HG03159 (cell line): Measurements from ENCODE around the gene GALM.
"Not testable (repeated sequence)": the region's sequence is repeated elsewhere in the genome, so short reads cannot be mapped to it uniquely, and the experiment has no call there.

Source experiments
- ATAC-seq: cut with Tn5 transposase; IDR thresholded peaks from one replicate; pipeline ENCODE4 v1.9.1; 2021; ENCODE audit warnings: mild to moderate bottlenecking, moderate library complexity; ENCODE audit not compliant: unreplicated experiment

Gene GALM

DNA sequence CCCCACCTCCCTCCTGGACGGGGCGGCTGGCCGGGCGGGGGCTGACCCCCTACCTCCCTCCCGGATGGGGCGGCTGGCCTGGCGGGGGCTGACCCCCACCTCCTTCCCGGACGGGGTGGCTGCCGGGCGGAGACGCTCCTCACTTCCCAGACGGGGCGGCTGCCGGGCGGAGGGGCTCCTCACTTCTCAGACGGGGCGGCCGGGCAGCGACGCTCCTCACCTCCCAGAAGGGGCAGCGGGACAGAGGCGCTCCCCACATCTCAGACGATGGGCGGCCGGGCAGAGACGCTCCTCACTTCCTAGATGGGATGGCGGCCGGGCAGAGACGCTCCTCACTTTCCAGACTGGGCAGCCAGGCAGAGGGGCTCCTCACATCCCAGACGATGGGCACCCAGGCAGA, 90.0 kb downstream of the GALM start:
- not testable (repeated sequence) for ATAC-seq

DNA sequence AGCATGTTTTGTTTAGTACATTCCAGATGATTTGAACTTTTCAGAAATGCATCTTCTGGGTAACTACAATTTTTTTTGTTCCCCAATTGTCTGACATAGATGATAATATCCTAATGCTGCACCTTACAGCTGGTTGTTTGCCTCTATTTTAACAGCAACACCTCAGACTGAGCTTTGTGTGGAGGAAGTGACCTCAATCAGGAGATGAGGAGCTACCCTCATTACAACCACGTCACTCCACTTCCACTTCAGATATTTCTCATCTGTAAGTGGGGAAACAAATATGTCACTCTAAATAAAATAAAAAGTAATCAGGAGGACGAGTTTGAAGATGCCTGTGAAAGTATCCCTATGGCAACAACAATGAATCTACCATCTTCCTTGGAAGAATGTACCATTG, 97.3 kb downstream of the GALM start:
- ATAC-seq: no peak

- ATAC-seq: no peak
These were observed 97.8 kb downstream of the GALM start for GRCh38 chr2:38763728-38764127.

DNA sequence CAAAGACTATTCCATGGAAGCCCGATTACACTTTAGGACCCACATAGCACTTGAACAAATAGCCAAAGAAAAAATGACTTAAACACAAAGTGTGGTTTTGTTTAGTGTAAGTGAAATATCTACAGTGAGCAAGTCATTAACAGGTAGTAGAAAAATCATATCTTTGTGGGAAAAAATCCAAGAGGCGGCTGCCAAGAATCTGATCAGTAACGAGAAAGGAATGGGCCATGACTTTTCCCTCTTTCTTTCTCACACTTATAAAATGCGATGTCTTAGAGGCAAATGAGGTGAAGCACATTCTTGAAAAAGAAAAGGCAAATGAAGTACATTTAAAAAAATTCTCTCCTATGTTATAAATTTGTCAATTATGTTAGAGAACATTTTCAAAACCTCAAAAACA, 99.2 kb downstream of the GALM start:
- ATAC-seq: no peak

- ATAC-seq: no peak
These were observed 99.6 kb downstream of the GALM start for GRCh38 chr2:38765551-38765950.

DNA sequence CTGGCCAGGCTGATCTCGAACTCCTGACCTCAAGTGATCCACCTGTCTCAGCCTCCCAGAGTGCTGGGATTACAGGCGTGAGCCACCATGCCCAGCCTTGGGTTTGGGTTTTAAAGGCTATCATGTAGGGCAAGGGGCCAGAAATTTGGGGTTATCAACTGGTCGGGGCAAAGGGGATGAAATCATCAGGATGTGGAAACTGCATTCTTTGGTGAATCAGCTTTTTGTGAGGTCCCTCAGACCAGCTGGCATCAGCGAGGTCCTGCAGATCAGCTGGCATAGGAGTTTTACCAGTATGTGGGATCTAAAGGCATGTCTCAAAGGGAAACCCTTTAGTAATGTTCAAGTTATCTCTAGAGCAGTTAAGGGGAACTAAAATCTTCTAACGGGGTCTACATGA, 105.7 kb downstream of the GALM start:
- no peak for ATAC-seq

DNA sequence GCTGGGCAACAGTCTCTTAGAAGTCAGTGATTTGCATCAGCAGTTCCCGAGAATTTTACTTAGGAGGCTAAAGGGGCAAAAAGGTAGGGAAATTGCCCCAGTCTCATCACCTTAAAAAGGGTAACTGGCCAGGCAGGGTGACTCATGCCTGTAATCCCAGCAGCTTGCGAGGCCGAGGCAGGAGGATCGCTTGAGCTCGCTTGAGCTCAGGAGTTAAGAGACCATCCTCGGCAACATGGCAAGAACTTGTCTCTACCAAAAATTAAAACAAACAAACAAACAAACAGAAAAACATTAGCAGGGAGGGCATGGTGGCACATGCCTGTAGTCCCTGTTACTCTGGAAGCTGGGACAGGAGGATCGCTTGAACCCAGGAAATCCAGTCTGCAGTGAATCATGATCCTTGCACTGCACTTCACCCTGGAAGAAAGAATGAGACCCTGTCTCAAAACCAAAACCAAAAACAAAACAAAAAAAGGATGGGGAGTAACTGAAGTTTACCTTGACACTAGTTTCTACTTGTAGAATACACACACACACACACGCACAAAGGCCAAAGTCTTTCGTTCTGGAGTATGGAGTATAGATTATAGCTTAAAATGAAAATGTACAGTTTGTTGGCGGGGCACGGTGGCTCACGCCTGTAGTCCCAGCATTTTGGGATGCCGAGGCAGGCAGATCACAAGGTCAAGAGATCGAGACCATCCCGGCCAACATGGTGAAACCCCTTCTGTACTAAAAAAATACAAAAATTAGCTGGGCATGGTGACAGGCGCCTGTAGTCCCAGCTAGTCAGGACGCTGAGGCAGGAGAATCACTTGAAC, 109.4 kb downstream of the GALM start:
- ATAC-seq: no peak

DNA sequence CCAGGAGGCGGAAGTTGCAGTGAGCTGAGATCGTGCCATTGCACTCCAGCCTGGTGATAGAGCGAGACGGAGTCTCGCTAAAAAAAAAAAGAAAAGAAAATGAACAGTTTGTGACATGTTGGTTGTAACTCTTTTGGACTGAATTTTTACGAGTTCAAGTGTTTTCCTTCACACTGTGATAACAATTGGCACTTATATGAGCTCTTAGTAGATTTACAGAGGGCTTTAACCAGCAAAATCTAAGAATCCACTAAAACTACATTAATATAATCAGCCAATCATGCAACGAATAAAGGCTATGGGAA, 110.0 kb downstream of the GALM start:
- ATAC-seq: no peak

- ATAC-seq: no peak
These were observed 110.6 kb downstream of the GALM start for GRCh38 chr2:38776531-38776930.

GRCh38 chr2:38778687-38779082, 112.8 kb downstream of the GALM start:
- no peak for ATAC-seq

DNA sequence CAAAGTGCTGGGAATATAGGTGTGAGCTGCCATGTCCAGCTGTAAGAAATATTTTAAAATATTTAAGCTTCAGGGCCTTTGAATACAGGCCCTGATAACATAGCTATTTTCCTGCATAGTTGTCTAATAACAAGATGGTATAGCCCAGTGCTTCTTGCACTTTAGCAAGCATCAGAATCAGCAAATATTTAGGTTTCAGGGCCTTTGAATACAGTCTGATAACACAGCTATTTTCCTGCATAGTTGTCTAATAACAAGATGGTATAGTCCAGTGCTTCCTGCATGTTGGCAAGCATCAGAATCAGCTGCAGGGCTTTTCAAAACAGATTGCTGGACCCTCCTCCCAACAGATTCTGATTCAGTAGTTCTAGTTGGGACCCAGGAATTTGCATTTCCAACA, 117.7 kb downstream of the GALM start:
- no peak for ATAC-seq
